AG08395 (cell line): ENCODE results near the gene TMCO2.
"Not testable (repeated sequence)": the region's sequence is repeated elsewhere in the genome, so short reads cannot be mapped to it uniquely, and the experiment has no call there.

Experiments used
- DNase-seq: peaks from one replicate; pipeline ENCODE4 v3.0.0; 2012; ENCODE audit warnings: mixed read lengths, low spot score

Gene TMCO2

GRCh38 chr1:40247655-40248054 lies at the start of gene TMCO2:
Gene TMCO2 (plus strand): TSS chr1:40247937. CDS start chr1:40247994, 57 bp downstream.
- no peak for DNase-seq

GRCh38 chr1:40199126-40199525 lies 48.6 kb upstream of the TMCO2 start:
- no peak for DNase-seq

- no peak for DNase-seq
Observed at GRCh38 chr1:40204856-40205255, 42.9 kb upstream of the TMCO2 start.

GRCh38 chr1:40210511-40211204 lies 37.1 kb upstream of the TMCO2 start:
- DNase-seq, result no peak

- no peak for DNase-seq
Observed at GRCh38 chr1:40218333-40218732, 29.4 kb upstream of the TMCO2 start.

GRCh38 chr1:40221471-40221905 lies 26.2 kb upstream of the TMCO2 start:
- not testable (repeated sequence) for DNase-seq

- DNase-seq, result no peak
Observed at GRCh38 chr1:40221977-40222772, 25.6 kb upstream of the TMCO2 start.

GRCh38 chr1:40224040-40224439 lies 23.7 kb upstream of the TMCO2 start:
- DNase-seq, result no peak

GRCh38 chr1:40226192-40226591 lies 21.5 kb upstream of the TMCO2 start:
- no peak for DNase-seq

GRCh38 chr1:40232444-40232843 lies 15.3 kb upstream of the TMCO2 start:
- no peak for DNase-seq

GRCh38 chr1:40239626-40240025 lies 8.1 kb upstream of the TMCO2 start:
- DNase-seq, result no peak

- DNase-seq, result no peak
Observed at GRCh38 chr1:40240390-40240789, 7.3 kb upstream of the TMCO2 start.

GRCh38 chr1:40241362-40241761 lies 6.4 kb upstream of the TMCO2 start:
- DNase-seq, result no peak

- no peak for DNase-seq
Observed at GRCh38 chr1:40243351-40243750, 4.4 kb upstream of the TMCO2 start.

- no peak for DNase-seq
Observed at GRCh38 chr1:40244138-40244744, 3.5 kb upstream of the TMCO2 start.

GRCh38 chr1:40245686-40246085 lies 2.1 kb upstream of the TMCO2 start:
- DNase-seq, result no peak

- DNase-seq, result no peak
Observed at GRCh38 chr1:40248412-40248811, 675 bp downstream of the TMCO2 start.

GRCh38 chr1:40251456-40251855 lies 3.7 kb downstream of the TMCO2 start:
- no peak for DNase-seq

GRCh38 chr1:40252601-40253000 lies 4.9 kb downstream of the TMCO2 start:
- no peak for DNase-seq

GRCh38 chr1:40255231-40255630 lies 7.5 kb downstream of the TMCO2 start:
- no peak for DNase-seq

- DNase-seq, result no peak
Observed at GRCh38 chr1:40256401-40257084, 8.8 kb downstream of the TMCO2 start.

GRCh38 chr1:40257313-40257687 lies 9.6 kb downstream of the TMCO2 start:
- no peak for DNase-seq
